GM19035 (cell line): ENCODE measurements around the gene TPGS2.
"Not testable (repeated sequence)": the region's sequence is repeated elsewhere in the genome, so short reads cannot be mapped to it uniquely, and the experiment has no call there.

Experiments
- ATAC-seq: cut with Tn5 transposase; IDR thresholded peaks from one replicate; pipeline ENCODE4 v1.9.1; 2021; ENCODE audit not compliant: unreplicated experiment

The TPGS2 gene, protein sequence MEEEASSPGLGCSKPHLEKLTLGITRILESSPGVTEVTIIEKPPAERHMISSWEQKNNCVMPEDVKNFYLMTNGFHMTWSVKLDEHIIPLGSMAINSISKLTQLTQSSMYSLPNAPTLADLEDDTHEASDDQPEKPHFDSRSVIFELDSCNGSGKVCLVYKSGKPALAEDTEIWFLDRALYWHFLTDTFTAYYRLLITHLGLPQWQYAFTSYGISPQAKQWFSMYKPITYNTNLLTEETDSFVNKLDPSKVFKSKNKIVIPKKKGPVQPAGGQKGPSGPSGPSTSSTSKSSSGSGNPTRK

DNA sequence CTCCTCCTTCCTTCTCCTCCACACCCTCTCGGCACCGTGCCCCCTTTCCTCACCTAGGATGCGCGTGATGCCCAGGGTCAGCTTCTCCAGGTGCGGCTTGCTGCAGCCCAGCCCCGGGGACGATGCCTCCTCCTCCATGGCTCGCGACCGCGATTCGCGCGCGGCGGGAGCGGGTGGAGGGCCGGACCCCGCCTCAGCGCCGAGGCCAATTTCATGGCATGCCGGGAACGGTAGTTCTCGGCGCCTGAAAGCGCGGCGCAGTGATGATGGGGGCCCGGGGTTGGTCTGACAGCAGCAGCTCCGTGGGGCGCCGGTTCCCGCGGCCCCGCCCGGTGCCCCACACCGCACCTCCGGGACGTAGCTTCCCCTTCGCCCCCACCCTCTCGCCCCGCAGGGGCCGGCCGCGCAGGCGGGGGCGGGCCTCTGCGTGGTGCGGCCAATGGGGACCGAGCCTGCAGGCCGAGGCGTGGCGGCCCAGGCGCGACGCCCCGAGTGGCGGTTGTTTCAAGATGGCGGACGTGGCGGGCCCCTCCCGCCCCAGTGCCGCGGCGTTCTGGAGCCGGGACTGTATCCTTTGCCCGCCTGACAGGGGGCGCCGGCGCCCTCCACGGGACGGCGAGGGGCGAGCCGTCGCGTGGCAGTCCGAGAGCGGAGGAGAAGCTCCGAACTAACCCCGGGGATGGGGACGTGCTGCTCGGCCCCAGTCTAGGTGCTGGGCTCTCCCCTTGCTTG is at the start of gene TPGS2, which contains the start of gene KIAA1328:
TPGS2 (minus strand) TSS at position 373 of the 732 bp plus-strand sequence; CDS start at position 138, 235 bp downstream.
KIAA1328 (plus strand) TSS at position 498 of the 732 bp plus-strand sequence; CDS start at position 510, 12 bp downstream.
- ATAC-seq: peak; percentile 93

DNA sequence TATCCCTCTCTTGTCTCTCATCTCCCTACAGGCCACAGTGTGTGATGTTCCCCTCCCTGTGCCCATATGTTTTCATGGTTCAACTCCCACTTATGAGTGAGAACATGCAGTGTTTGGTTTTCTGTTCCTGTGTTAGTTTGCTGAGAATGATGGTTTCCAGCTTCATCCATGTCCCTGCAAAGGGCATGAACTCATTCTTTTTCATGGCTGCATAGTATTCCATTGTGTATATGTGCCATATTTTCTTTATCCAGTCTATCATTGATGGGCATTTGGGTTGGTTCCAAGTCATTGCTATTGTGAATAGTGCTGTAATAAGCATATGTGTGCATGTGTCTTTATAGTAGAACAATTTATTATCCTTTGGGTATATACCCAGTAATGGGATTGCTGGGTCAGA is 45.0 kb upstream of the TPGS2 start:
- ATAC-seq: not testable (repeated sequence)

DNA sequence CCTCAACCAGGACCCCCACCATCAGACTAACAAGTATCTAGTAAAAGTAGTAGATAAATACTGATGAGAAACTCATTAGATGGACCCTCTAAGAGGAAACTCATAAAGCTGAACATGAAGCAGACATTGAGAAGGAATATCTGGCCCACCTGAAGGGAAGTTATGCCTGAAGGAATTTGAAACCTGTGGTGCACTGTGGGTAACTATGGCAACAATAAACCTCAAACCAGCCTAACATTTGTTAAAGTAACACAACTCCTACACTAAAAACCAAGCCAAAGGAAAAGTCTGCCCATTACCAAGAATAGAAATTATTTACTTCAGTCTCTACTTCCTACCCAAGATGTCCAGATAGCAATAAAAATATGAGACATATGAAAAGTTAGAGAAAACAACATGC is 43.5 kb upstream of the TPGS2 start:
- ATAC-seq: no peak

DNA sequence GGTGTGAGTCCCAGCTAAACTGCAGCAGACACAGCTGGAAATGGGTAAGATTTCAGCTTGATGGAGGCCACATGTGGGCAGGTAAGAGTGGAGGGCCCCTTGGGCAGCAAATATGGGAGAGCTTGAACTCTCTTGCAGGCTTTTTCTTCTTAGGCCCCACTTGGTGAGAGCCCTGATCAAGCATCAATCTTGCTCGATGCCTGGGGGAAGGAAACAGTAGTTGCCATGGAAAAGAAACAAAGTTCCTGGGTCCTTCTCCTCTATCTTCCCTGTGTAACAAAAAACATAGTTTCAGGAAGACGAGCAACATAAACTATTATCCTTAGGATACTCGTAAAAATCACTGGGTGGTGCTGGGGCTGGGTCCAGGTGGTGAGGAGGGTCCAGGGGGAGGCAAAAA is 43.0 kb upstream of the TPGS2 start:
- no peak for ATAC-seq

DNA sequence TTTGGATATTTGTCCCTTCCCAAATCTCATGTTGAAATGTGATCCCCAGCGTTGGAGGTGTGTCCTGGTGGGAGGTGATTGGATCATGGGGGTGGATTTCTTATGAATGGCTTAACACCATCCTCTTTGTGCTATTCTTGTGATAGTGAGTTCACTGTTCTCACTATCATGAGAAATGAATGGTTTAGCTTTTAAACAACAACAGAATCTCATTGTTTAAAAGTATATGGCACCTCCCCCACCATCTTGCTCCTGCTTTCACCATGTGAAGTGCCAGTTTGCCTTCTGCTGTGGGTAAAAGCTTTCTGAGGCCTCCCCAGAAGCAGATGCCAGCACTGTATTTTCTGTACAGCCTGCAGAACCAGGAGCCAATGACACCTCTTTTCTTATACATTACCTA is 38.3 kb upstream of the TPGS2 start:
- ATAC-seq: no peak

DNA sequence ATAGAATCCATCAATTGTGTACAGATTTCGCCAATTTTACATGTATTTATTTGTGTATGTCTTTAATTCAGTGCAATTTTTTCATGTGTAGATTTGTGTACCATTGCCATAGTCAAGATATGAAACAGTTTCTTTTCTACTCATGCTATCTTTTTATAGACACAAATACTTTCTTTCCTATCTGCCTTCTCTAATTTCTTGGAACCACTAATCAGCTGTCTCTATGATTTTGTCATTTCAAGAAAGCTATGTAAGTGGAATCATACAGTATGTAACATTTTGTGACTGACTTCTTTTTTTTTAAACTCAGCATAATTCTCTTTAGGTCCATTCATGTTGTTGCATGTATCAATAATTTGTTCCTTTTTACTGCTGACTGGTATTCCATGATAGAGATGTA is 33.4 kb upstream of the TPGS2 start:
- no peak for ATAC-seq

DNA sequence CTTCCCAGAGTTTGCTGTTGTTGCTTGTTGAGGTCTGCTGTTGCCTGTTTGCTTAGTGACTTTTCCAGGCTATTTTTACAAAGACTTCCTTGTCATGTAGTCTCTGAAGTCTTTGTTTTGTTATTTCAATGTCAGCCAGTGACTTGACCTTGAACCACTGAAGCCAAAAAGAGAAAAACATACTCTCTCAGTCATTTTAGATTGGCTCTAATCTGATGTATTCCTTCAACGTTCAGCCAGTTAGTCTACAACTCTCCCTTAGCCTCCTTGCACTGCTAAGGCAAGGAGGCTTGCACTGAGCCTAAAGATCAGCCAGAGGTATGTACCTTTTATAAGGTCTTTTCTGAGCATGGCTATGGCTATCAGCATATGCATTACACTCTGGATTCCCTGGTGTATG is 28.0 kb upstream of the TPGS2 start:
- ATAC-seq: no peak

DNA sequence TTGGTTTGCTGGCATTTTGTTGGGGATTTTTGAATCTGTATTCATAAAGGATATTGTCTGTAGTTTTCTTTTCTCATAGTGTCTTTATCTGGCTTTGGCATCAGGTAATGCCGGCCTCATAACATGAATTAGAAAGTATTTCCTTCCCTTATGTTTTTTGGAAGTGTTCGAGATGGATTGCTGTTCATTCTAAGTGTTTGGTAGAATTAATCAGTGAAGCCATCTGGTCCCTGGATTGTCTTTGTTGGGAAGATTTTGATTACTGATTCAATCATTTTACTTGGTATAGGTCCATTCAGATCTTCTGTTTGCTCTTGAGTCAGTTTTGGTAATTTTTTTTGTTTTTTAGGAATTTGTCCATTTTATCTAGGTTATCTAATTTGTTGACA is 22.4 kb upstream of the TPGS2 start:
- no peak for ATAC-seq

DNA sequence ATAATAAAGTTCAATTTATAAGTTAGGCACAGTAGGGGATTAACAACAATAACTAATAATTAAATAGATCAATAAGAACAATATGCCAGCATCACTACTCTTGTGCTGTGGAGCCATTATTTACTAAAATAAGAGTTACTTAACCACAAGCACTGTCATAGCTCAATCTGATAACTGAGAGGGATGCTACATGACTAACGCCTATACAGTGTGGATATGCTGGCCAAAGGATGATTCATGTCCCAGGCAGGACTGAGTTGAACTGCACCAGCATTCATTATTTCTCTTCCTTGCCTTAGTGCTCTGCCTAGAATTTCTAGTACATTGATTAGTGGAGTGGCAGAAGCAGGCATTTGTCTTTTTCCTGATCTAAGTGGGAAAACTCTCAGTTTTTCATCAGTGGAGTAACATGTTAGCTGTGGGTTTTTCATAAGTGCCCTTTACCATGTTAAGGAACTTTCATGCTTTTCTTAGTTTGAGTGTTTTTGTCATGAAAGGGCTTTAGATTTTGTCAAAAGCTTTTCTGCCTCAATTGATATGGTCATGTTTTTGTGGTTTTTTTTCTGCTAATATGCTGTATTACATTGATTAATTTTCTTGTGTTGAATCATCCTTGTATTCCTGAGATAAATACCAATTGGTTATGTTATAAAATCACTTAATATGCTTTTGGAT is 21.9 kb upstream of the TPGS2 start:
- no peak for ATAC-seq

DNA sequence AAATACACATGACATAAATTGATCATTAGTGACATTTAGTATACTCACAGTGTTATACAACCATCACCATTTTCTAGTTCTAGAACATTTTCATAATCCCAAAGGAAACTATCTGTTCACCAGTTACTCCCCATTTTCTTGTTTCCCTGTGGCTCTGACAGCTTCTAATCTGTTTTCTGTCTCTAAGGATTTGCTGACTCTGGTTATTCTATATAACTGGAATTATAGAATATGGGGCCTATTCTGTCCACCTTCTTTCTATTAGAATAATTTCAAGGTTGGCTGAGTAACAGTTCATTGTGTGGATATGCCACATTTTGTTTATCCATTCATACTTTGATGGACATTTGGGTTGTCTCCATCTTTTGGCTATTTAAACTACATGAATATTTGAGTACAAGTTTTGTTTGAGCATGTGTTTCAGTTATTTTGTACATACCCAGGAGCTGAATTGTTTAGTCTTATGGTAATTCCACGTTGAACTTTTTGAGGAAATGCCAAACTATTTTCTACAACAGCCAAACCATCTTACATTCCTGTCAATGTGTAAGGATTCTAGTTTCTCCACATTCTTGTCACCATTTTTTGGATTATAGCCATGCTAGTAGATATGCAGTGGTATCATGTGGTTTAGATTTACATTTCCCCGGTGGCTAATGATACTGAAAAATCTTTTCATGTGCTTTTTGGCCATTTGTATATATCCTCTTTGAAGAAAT is 20.6 kb upstream of the TPGS2 start:
- ATAC-seq: no peak

DNA sequence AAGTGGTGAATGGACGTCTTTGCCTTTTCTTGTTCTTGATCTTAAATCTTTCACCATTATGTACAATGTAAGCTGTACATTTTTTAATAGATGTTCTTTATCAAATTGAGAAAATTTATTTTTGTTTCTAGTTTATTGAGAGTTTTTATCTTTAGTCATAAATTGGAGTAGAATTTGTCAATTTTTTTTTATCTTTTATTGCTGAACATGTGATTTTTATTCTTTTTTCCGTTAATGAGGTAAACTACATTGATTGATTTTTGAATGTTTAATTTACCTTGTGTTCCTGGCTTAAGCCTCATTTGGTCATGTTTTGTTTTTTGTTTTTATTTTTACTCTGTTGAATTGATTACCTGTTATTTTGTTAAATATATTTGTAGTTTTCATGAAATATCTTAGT is 19.8 kb upstream of the TPGS2 start:
- no peak for ATAC-seq

DNA sequence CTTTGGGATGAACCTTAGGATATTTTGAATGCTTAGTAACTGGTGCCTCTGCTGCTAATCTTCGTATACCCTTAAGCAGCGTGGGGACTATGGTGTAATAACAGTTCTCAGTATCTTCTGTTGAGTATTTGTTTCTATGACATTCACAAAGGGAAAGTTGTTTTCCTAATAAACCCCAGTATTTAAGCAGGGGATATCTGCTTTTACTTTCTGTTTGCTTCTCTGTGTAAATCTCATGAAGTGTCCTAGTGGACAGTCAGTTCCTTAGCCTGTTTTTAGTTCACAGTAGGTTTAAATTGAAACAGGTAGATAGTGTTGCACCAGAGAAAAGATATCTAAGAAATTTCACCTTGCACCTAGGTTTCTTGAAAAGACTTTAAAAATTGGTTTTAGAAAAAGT is 15.0 kb upstream of the TPGS2 start:
- ATAC-seq: no peak

DNA sequence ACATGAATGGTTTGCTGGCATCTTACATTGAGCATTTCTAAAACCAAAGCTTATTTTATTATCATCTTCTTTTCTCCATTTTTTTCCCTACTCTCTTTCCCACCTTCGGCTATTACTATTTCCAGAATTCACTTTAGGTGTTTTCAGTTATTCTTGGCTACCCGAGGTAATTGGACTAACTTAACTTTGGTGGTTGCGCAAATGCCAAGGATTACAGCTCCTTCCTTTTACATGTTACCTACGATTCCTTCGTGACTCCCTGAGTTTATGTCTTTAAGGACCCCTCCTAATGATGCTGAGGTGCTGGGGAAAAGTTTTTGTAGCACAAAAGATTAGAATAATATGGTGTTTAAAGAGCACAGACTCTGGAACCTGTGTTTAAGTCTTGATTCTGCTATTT is 14.4 kb upstream of the TPGS2 start:
- ATAC-seq: no peak

DNA sequence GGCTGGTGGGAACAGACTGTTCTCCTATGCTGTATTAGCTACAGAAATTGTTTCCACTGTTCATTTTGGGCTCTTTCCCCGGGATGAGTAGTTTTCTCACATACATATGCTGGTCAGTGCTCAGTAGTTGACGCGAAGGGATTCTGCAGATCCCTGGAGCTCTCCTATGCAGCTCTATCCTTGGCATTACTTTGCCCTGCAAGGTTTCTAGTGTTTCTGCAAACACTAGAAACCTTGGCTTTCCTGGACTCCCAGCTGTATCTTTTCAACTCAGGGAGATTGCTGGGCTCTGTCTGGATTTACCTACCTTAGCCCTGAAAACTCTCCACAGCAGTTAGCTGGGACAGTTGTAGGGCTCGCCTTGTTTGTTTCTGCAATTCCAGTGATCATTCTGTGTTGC is 11.0 kb upstream of the TPGS2 start:
- ATAC-seq: no peak

DNA sequence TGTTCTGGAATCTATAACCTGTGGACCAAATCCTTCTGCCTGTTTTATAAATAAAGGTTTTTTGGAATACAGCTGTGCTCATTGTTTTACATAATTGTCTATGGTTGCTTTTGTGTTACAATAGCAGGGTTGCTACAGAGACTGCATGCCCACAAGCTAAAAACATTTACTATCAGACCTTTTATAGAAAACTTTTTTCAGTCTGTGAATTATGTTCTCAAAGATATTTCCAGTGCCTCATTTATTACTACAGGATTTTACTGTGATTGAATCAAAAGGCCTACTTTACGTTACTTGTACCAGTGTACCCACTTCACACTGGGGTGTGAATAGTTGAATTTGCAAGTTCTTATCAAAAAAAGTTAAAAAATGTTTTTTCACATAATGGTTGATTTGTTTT is 7.1 kb upstream of the TPGS2 start:
- ATAC-seq: no peak

DNA sequence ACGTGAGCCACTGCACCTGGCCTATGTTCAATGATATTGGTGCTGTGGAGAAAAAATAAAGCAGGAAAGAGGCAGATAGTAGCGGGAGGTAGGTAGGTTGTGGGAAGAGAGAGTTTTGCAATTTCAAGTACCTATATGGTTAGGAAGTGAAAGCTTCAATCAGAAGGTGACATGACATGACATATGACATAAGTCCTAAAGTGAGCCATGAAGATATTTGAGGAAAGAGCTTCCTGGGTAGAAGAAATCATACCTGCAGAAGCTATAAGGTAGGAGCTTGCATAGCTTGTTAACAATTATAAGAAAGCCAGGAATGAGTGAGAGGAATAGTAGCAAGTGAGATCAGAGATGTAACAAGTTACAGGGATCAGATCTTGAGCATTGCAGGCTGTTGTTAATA is 4.3 kb upstream of the TPGS2 start:
- no peak for ATAC-seq

DNA sequence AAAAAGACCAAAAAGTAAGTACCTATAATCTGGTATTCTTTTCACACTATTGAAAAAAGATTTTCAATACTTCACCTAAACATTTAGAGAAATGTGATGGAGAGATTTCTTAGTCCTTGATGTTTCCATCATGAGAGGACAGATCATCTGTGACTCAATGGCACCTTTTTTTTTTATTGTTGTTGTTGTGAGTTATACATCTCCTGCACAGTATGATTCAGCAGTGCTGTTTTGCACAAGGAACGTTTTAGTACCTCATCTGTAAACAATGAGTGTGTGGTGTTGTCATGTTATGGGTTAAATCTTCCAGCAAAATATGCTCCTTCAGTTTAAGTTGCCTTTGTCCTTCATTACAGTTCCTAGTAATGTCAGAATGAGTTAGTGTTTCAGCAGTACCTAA is 2.3 kb upstream of the TPGS2 start:
- ATAC-seq: no peak

DNA sequence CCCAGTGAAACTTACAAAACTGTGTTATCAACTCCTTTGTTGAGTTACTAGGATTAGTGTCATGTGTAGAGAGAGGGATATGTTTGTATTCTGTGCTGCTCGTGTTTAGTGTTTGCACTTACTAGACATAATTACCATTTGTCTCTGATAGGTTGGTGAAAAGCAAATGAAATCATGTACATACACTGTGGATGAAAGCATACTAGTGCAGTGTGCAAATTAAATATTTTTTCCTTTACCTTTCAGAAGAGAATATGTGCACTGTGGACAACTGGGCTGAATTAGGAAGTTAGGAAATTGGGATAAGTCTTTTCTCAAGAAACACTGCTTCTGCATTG is 1.3 kb upstream of the TPGS2 start:
- ATAC-seq: no peak

DNA sequence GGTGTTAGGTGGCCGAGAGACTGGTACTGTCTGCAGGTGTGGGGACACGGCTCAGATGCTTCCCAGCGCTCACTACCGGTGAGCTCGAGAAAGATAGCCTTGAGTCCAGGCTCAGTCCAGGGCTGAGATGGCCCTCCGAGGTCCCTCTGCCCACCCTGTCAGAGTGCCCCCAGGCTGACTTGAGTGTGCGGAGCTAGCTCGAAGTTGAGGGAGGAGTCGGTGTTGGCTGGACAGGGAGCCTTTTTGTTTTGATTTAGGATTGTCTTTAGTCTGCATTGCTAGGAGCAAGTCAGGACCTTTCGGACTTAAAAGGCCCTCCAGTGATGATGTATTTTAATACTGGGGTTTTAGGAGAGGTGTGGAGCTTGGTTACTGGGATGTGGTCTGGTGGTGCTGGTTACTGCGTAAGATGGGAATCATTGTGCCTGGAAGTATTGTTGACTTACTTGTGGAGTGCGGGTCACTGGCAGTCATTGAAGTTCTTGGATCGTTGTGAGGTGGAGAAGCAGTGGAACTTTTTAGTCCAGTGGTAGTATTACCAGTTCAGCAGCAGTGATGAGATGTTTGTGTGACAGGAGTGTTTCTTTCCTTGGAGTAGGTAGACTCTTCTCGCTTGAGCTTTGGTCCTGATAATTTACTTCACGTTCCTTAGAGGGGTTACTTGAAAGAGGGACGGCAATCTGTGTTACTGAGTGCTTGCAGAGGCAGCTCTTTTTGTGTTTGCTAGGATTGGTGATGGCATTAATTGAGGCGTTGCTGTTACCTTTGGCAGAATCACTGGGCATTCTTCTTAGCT is 758 bp upstream of the TPGS2 start:
- no peak for ATAC-seq

DNA sequence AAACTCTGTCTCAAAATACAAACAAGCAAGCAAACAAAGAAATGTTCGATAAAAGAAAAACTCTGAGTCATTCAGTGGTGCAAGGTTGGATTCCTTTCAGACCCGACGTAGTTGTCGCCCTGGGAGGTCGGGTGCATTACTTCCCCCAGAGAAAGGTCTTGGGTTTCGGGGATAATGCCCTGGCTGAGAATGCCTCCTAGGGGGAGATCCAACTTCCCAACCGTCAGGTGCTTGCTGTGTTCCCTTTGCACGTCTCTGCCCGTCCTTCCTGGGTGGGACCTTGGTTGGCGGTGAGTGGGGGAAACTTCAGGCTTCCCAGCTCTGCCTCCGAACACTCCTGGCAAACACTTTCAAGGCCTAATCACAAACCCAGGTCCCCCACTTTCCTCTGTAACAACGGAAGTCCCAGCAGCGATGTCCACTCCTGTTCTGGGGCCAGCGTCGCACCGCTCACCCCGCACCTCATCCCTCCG is 609 bp downstream of the TPGS2 start:
- peak; percentile 0 for ATAC-seq

DNA sequence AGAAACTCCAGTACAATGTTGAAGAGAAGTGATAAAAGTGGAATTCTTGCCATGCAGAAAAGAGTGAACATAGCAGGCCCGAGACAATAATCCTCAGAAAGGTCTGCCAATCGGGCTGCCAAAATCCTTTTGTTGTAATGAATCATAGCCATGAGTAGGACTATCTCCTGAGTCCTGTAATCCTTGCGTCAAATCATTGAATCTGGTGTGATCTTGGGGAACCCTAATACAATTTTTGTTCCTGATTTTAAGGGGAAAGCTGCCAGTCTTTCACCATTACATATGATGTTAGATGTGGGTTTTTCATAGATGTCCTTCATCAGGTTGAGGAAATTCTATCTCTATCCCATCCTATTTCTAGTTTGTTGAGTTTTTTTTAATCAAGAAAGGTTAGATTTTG is 2.2 kb downstream of the TPGS2 start:
- ATAC-seq: no peak
